SK-N-MC (cell line): Measurements from ENCODE around the gene LARP6.

ENCODE experiments used
- EZH2 ChIP-seq: fragments of 200-600 bp; sonication (generic); IDR thresholded peaks from one replicate; pipeline ENCODE4 v1.6.1; 2017; ENCODE audit warnings: antibody characterized with exemption
- FOXP2 ChIP-seq: optimal IDR thresholded peaks from 2 replicates; pipeline ENCODE3; 2011; ENCODE audit warnings: mild to moderate bottlenecking, moderate library complexity; ENCODE audit not compliant: insufficient read depth; ENCODE audit errors: extremely low read length, control extremely low read depth
- POLR2AphosphoS5 ChIP-seq: IDR thresholded peaks from 2 replicates; pipeline ENCODE4 v1.6.1; 2012; ENCODE audit warnings: mild to moderate bottlenecking, low read depth, low read length, borderline replicate concordance

GRCh38 chr15:70855764-70856163 is 1.8 kb upstream of the LARP6 start:
- TF ChIP-seq POLR2AphosphoS5: no peak
- TF ChIP-seq EZH2: no peak
- no peak for TF ChIP-seq FOXP2
